ENCODE data around the gene PTPRCAP.

DNA sequence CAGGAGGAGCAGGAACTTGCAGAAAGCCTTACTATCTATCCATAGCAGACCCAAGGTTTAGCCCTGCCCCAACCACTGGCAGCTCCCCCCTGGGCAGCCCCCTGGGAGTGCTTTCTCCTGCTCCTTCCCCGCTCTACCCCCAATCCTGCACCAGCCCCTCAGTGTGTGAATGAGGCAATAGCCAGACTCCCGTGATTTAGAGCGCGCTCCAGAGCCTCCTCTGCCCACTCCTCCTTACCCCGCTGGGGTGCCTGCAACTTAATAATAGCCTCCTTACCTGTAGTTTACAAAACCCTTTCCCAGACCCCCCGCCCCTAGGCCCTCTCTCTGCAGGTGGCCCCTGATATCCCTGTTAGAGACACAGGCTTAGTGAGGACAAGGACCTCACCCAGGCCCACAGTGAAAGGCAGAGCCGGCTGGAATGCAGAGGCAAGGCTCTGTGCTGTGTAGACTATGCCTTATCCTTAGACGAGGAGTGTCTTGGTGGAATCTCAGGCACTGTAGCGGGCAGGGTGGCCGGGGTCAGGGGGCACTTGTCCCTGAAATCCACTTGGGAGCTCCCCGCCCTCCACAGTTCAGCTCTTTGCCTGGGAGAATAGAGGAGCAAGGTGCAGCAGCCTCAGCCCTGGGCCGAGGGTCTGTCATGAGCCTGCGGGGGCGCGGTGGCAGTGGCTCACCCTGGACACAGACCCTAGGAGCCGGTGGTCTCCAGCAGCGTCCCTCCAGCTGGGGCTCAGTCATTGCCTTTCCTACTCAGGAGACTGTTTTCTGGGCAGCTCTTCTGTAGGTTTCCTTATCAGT is 26.3 kb downstream of the PTPRCAP start:
- TF ChIP-seq POLR2AphosphoS5 (IDR thresholded peaks at IDR 0.05; ENCODE audit: borderline replicate concordance, low read depth, low read length) (0 out of 2 replicates have a peak, but pooled peaks have one; percentile 3), EZH2 (IDR thresholded peaks at IDR 0.05) (no peak), FOXP2 (optimal IDR thresholded peaks at IDR 0.05; ENCODE audit: control extremely low read depth, extremely low read length, insufficient read depth) (no peak)

Measured in SK-N-MC (cell line).